ENCODE data around the gene CERT1. TPM values are rescaled to one million over a fixed set of nuclear protein-coding genes. Genes with fewer than 3 reads are reported as not detected.
A peak's percentile ranks its signal among the peaks of the same experiment; 100 is the strongest.

The CERT1 gene
- total RNA-seq, 1 experiment from 2014 or later: 50.2 TPM

GRCh38 chr5:75340714-75341478 is 170.5 kb downstream of the CERT1 start:
- peaks cover 58% of the 10 kb centered on the region for H3K79me2 ChIP-seq (ENCODE audit: insufficient read depth, low read length)
- Mint-ChIP-seq H3K27ac (peak overlapping the region in 2 of 3 experiments; percentile 46 to 92; a peak in 3 of 7 replicates), H3K36me3 (ENCODE audit: insufficient read depth in 1 of 3, low read depth in 3 of 3) (peaks cover 34 to 47% (median 46%) of the 10 kb centered on the region in 3 experiments), H3K4me1 (peaks cover 31% of the 10 kb centered on the region in 2 experiments), H3K4me3 (peak overlapping the region; percentile 16 to 62; a peak in 4 of 5 replicates), H3K27me3 (ENCODE audit: low read depth) (no peaks in the 10 kb centered on the region), H3K9me3 (no peaks in the 10 kb centered on the region)
- DNase-seq: no peak
- H3K79me1 ChIP-seq (ENCODE audit: insufficient read depth, low read depth, low read length, poor library complexity, severe bottlenecking): no peaks in the 10 kb centered on the region
- H3K9me3 ChIP-seq (ENCODE audit: control insufficient read depth, low read depth, low read length): no peaks in the 10 kb centered on the region
- no peak overlapping the region for H4K5ac ChIP-seq (ENCODE audit: insufficient read length, low read depth, low read length)
- H3K56ac ChIP-seq (ENCODE audit: insufficient read length, low read depth, low read length): no peak overlapping the region
- peaks cover 3% of the 10 kb centered on the region for H3K23me2 ChIP-seq (ENCODE audit: insufficient read length, low read depth, low read length, poor library complexity, severe bottlenecking)
- H3K4ac ChIP-seq (ENCODE audit: low read depth, low read length): no peak overlapping the region
- H2BK5ac ChIP-seq (ENCODE audit: insufficient read length, low read length): no peak overlapping the region
- H2BK120ac ChIP-seq (ENCODE audit: low read depth, low read length, poor library complexity, severe bottlenecking): no peak overlapping the region
- H4K8ac ChIP-seq (replicated peaks; ENCODE audit: insufficient read length, low read depth, low read length): no peak overlapping the region
- peak overlapping the region; percentile 38 for H3K4me2 ChIP-seq (ENCODE audit: insufficient read depth, insufficient read length, low read length)
- H4K91ac ChIP-seq (ENCODE audit: insufficient read length, low read depth, low read length): no peak overlapping the region
- no peak overlapping the region for H2BK15ac ChIP-seq (ENCODE audit: low read depth, low read length)
- TF ChIP-seq CTCF (conservative IDR thresholded peaks at IDR 0.05): no peak
- no peak overlapping the region for H2BK12ac ChIP-seq (ENCODE audit: insufficient read length, low read depth, low read length)
- H2AK5ac ChIP-seq (ENCODE audit: insufficient read length, low read length): no peak overlapping the region
- H3K14ac ChIP-seq (ENCODE audit: insufficient read depth, low read length): no peak overlapping the region
- H3T11ph ChIP-seq (ENCODE audit: low read length): no peak overlapping the region
- H3K4me1 ChIP-seq (ENCODE audit: insufficient read depth, low read length): no peaks in the 10 kb centered on the region
- no peak overlapping the region for H2BK20ac ChIP-seq (ENCODE audit: low read depth, low read length, poor library complexity, severe bottlenecking)
- no peaks in the 10 kb centered on the region for H4K20me1 ChIP-seq (ENCODE audit: control insufficient read depth, insufficient read depth, insufficient read length)
- no peak overlapping the region for H3K18ac ChIP-seq (ENCODE audit: insufficient read length, low read depth, low read length)
- no CpG with 5 or more reads among the region's 3 CpGs for WGBS (ENCODE audit: extremely low coverage, insufficient read length, low lambda C conversion rate)
- no peak overlapping the region for H3K23ac ChIP-seq (ENCODE audit: insufficient read length, low read depth, low read length)
- H3K9ac ChIP-seq (ENCODE audit: extremely low read depth, insufficient read length, low read length): no peak overlapping the region
- H3K27me3 ChIP-seq (ENCODE audit: insufficient read depth, low read length): no peaks in the 10 kb centered on the region
- H2AFZ ChIP-seq (ENCODE audit: low read length): no peak overlapping the region
- no peak overlapping the region for H3K27ac ChIP-seq (ENCODE audit: insufficient read length, low read depth, low read length)

Measured in H9 (cell line).